GM10266 (cell line): Measurements from ENCODE around the gene STKLD1.

Experiments used
- DNase-seq: peaks from one replicate; pipeline ENCODE4 v3.0.0; 2012; ENCODE audit errors: extremely low spot score
- CTCF ChIP-seq: IDR thresholded peaks from 2 replicates; pipeline ENCODE4 v1.5.1; 2012; ENCODE audit warnings: mild to moderate bottlenecking, low read depth; ENCODE audit not compliant: control insufficient read depth, insufficient read depth; ENCODE audit errors: missing control alignments

The STKLD1 gene

GRCh38 chr9:133428617-133429101 lies 52.5 kb downstream of the STKLD1 start:
- DNase-seq = peak; percentile 89
- TF ChIP-seq CTCF = no peak

- TF ChIP-seq CTCF = no peak
- DNase-seq = no peak
Measured at GRCh38 chr9:133429214-133429613, 53.0 kb downstream of the STKLD1 start.

- DNase-seq = peak; percentile 83
- TF ChIP-seq CTCF = peak; percentile 44
Measured at GRCh38 chr9:133429641-133430161, 53.5 kb downstream of the STKLD1 start.

- no peak for DNase-seq
- TF ChIP-seq CTCF = no peak
Measured at GRCh38 chr9:133430244-133430643, 54.1 kb downstream of the STKLD1 start.

GRCh38 chr9:133433351-133433843 lies 57.2 kb downstream of the STKLD1 start:
- TF ChIP-seq CTCF = peak; percentile 27
- no peak for DNase-seq

- no peak for TF ChIP-seq CTCF
Measured at GRCh38 chr9:133436681-133437080, 60.5 kb downstream of the STKLD1 start.

GRCh38 chr9:133437753-133438531 lies 61.8 kb downstream of the STKLD1 start:
- no peak for DNase-seq

More at GRCh38 chr9:133436681-133437080, 60.5 kb downstream of the STKLD1 start:
- DNase-seq = no peak

More at GRCh38 chr9:133437753-133438531, 61.8 kb downstream of the STKLD1 start:
- TF ChIP-seq CTCF = peak; percentile 44
